ENCODE measurements around the gene CPXM1. TPM values are rescaled to one million over a fixed set of nuclear protein-coding genes. Genes with fewer than 3 reads are reported as not detected.

The CPXM1 gene
- total RNA-seq, 2 donors from 2014 or later, result 80.1 to 106 TPM

DNA sequence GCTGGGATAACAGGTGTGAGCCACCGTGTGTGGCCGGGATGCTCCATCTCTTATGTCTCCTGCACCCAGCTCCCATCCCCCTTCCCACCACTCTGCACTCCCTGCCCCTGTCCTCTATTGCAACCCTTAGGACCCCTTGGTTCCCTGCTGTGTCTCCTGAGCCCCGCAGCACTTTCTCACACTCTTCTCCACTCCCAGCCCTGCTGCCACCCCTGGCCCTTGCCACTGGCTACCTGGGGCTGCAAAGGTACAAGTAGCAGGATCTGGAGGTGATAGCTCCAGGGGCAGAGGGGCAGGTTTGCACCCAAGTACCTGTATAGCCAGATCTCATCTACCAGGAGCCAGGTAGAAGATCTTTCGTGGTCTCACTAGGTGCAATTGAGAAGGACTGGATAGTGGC, 6.6 kb upstream of the CPXM1 start:
- TF ChIP-seq, protein P1, sequence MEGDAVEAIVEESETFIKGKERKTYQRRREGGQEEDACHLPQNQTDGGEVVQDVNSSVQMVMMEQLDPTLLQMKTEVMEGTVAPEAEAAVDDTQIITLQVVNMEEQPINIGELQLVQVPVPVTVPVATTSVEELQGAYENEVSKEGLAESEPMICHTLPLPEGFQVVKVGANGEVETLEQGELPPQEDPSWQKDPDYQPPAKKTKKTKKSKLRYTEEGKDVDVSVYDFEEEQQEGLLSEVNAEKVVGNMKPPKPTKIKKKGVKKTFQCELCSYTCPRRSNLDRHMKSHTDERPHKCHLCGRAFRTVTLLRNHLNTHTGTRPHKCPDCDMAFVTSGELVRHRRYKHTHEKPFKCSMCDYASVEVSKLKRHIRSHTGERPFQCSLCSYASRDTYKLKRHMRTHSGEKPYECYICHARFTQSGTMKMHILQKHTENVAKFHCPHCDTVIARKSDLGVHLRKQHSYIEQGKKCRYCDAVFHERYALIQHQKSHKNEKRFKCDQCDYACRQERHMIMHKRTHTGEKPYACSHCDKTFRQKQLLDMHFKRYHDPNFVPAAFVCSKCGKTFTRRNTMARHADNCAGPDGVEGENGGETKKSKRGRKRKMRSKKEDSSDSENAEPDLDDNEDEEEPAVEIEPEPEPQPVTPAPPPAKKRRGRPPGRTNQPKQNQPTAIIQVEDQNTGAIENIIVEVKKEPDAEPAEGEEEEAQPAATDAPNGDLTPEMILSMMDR (conservative IDR thresholded peaks at IDR 0.05), result no peak
- WGBS, 2 experiments (ENCODE audit: insufficient coverage in 1 of 2, insufficient read length in 1 of 2), result 80 to 94% methylated on average over 3 to 4 of the region's 4 CpGs
- Histone ChIP-seq H3K4me3 (ENCODE audit: low read length) (no peak overlapping the region), H3K9ac (ENCODE audit: extremely low read depth, low read length, poor library complexity, severe bottlenecking) (no peak overlapping the region), H3K4me1 (ENCODE audit: control insufficient read depth, insufficient read depth, low read length) (no peaks in the 10 kb centered on the region), H3K36me3 (ENCODE audit: control insufficient read depth, insufficient read depth, low read length) (no peaks in the 10 kb centered on the region), H3K27me3 (ENCODE audit: control insufficient read depth, insufficient read depth, low read length, poor library complexity, severe bottlenecking) (peaks cover 60% of the 10 kb centered on the region), H3K27ac (ENCODE audit: low read depth, low read length) (no peak overlapping the region), H3K9me3 (ENCODE audit: control insufficient read depth, low read length) (peaks cover 2% of the 10 kb centered on the region)
- H3K4me3 Mint-ChIP-seq, result no peak overlapping the region
- peaks cover 11% of the 10 kb centered on the region for H3K9me3 Mint-ChIP-seq
- no peaks in the 10 kb centered on the region for H3K36me3 Mint-ChIP-seq (ENCODE audit: low read depth)
- no peaks in the 10 kb centered on the region for H3K4me1 Mint-ChIP-seq
- H3K27me3 Mint-ChIP-seq (ENCODE audit: insufficient read depth), result peaks cover 84% of the 10 kb centered on the region
- DNase-seq, result no peak
- H3K27ac Mint-ChIP-seq, result no peak overlapping the region

DNA sequence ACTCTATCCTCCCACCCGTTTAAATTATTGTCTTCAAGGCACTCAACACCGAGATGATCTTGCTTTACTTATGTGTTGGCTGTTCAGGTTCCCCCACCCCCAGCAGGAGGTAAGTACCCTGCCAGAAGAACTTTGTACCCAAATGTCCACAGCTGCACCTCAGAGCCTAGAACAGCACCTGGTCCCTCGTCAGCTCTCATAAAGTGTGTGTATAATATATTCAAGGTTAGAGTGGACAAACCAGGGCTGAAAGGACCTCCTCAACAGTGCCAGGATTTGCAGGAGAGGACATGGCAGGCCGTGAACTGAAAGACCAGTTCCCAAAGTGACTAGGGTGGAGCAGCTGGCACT, 5.9 kb upstream of the CPXM1 start:
- Histone ChIP-seq H3K4me3 (ENCODE audit: low read length) (no peak overlapping the region), H3K9ac (ENCODE audit: extremely low read depth, low read length, poor library complexity, severe bottlenecking) (no peak overlapping the region), H3K4me1 (ENCODE audit: control insufficient read depth, insufficient read depth, low read length) (no peaks in the 10 kb centered on the region), H3K27ac (ENCODE audit: low read depth, low read length) (no peak overlapping the region), H3K27me3 (ENCODE audit: control insufficient read depth, insufficient read depth, low read length, poor library complexity, severe bottlenecking) (peaks cover 67% of the 10 kb centered on the region), H3K36me3 (ENCODE audit: control insufficient read depth, insufficient read depth, low read length) (no peaks in the 10 kb centered on the region), H3K9me3 (ENCODE audit: control insufficient read depth, low read length) (no peaks in the 10 kb centered on the region)
- peaks cover 85% of the 10 kb centered on the region for H3K27me3 Mint-ChIP-seq (ENCODE audit: insufficient read depth)
- no peak overlapping the region for H3K4me3 Mint-ChIP-seq
- DNase-seq, result no peak
- TF ChIP-seq, protein P1 (conservative IDR thresholded peaks at IDR 0.05), result no peak
- 75 to 81% methylated on average over 2 to 4 of the region's 4 CpGs for WGBS, 2 experiments (ENCODE audit: insufficient coverage in 1 of 2, insufficient read length in 1 of 2)
- no peak overlapping the region for H3K27ac Mint-ChIP-seq
- no peaks in the 10 kb centered on the region for H3K36me3 Mint-ChIP-seq (ENCODE audit: low read depth)
- peaks cover 4% of the 10 kb centered on the region for H3K4me1 Mint-ChIP-seq
- H3K9me3 Mint-ChIP-seq, result peaks cover 4% of the 10 kb centered on the region

DNA sequence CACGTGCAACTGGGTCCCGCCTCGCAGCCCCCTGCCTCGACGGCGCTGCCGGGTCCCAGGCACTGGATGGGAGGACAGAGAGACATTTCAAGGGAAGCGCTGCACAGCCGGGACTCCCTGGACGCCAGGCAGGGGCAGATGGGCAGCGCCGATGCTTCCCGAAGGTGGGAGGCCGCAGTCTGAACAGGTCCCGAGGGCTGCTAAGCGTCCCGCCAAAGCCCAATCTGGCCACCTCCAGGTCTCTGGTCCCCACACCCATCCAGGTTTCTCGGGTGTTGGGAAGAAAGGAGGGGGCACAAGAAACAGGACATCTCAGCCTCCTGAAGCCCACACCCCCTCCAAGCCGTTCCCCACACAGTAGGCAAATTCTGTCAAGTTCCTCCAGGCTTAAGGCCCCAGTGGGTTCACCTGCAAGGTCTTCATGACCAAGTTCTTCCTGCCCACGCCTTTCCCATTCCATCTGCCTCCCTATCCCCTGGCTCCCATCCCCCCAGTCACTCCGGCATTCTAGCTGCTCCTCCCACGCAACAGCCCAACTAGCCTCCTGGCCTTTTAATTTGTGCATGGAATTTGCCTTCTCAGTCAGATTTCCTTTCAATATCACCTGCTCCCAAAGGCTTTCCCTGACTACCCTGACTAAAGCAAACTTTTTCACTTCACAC, 5.4 kb upstream of the CPXM1 start:
- TF ChIP-seq, protein P1 (conservative IDR thresholded peaks at IDR 0.05), result no peak
- Histone ChIP-seq H3K27ac (ENCODE audit: low read depth, low read length) (no peak overlapping the region), H3K9ac (ENCODE audit: extremely low read depth, low read length, poor library complexity, severe bottlenecking) (no peak overlapping the region), H3K9me3 (ENCODE audit: control insufficient read depth, low read length) (no peaks in the 10 kb centered on the region), H3K36me3 (ENCODE audit: control insufficient read depth, insufficient read depth, low read length) (no peaks in the 10 kb centered on the region), H3K4me1 (ENCODE audit: control insufficient read depth, insufficient read depth, low read length) (no peaks in the 10 kb centered on the region), H3K4me3 (ENCODE audit: low read length) (no peak overlapping the region), H3K27me3 (ENCODE audit: control insufficient read depth, insufficient read depth, low read length, poor library complexity, severe bottlenecking) (peaks cover 71% of the 10 kb centered on the region)
- peaks cover 83% of the 10 kb centered on the region for H3K27me3 Mint-ChIP-seq (ENCODE audit: insufficient read depth)
- no peaks in the 10 kb centered on the region for H3K9me3 Mint-ChIP-seq
- no peak overlapping the region for H3K4me3 Mint-ChIP-seq
- DNase-seq, result peak; percentile 65
- no peak overlapping the region for H3K27ac Mint-ChIP-seq
- H3K36me3 Mint-ChIP-seq (ENCODE audit: low read depth), result no peaks in the 10 kb centered on the region
- WGBS, 2 experiments (ENCODE audit: insufficient coverage in 1 of 2, insufficient read length in 1 of 2), result 53 to 56% methylated on average over 5 to 22 of the region's 22 CpGs
- peaks cover 8% of the 10 kb centered on the region for H3K4me1 Mint-ChIP-seq

All from endodermal cell (in vitro differentiated cells).